DND-41 (cell line): ENCODE results near the gene GRAMD2A.

Experiments used
- EZH2 ChIP-seq: IDR thresholded peaks from 3 replicates; pipeline ENCODE4 v1.6.1; 2012; ENCODE audit warnings: borderline replicate concordance, low read depth, mild to moderate bottlenecking, moderate library complexity, low read length, inconsistent platforms; ENCODE audit not compliant: severe bottlenecking
- TF ChIP-seq, protein P1 (sequence below): IDR thresholded peaks from 2 replicates; pipeline ENCODE4 v1.5.1; 2012; ENCODE audit warnings: borderline replicate concordance, low read length, moderate library complexity, mild to moderate bottlenecking; ENCODE audit not compliant: poor library complexity, severe bottlenecking; ENCODE audit errors: extremely low read depth

DNA sequence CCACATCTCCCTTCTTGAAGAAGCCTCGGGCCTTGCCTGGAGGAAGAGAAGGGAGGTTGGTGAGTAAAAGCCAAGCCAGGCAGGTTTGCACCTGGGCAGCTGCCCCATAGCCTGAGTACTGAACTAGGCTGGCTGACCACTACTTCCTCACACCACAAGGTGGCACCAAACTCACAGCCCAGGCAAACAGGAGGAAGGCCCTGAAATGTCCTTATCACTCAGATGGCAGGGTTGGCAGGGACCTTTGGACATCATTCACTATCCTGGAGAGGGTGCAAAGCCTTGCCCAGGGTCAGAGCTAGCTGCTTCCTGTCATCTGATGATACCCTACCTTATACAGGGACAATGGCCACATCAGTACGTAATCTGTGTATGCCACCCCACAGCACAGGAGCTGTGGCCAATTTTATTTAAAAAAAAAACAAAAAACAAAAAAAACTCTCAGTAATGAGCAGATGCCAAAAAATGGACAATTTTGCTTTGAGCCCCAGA, 2.2 kb upstream of the GRAMD2A start:
- TF ChIP-seq, protein P1, sequence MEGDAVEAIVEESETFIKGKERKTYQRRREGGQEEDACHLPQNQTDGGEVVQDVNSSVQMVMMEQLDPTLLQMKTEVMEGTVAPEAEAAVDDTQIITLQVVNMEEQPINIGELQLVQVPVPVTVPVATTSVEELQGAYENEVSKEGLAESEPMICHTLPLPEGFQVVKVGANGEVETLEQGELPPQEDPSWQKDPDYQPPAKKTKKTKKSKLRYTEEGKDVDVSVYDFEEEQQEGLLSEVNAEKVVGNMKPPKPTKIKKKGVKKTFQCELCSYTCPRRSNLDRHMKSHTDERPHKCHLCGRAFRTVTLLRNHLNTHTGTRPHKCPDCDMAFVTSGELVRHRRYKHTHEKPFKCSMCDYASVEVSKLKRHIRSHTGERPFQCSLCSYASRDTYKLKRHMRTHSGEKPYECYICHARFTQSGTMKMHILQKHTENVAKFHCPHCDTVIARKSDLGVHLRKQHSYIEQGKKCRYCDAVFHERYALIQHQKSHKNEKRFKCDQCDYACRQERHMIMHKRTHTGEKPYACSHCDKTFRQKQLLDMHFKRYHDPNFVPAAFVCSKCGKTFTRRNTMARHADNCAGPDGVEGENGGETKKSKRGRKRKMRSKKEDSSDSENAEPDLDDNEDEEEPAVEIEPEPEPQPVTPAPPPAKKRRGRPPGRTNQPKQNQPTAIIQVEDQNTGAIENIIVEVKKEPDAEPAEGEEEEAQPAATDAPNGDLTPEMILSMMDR: peak; percentile 88
- TF ChIP-seq EZH2: no peak
